HG03108 (cell line): Measurements from ENCODE around the gene SSR4.

ENCODE experiments used
- ATAC-seq: cut with Tn5 transposase; IDR thresholded peaks from one replicate; pipeline ENCODE4 v1.9.1; 2021; ENCODE audit warnings: moderate library complexity; ENCODE audit not compliant: unreplicated experiment

Gene SSR4

GRCh38 chrX:153828308-153828707 is 33.8 kb downstream of the SSR4 start:
- no peak for ATAC-seq

GRCh38 chrX:153828723-153829548 is 34.5 kb downstream of the SSR4 start:
- ATAC-seq, result no peak

- ATAC-seq, result no peak
Measured at GRCh38 chrX:153829549-153829798, 35.0 kb downstream of the SSR4 start.

GRCh38 chrX:153829799-153830639 is 35.6 kb downstream of the SSR4 start, which contains the start of gene PDZD4:
TSS of gene PDZD4 (minus strand) at chrX:153830544. CDS start at chrX:153830298, 246 bp downstream.
- no peak for ATAC-seq

- no peak for ATAC-seq
Measured at GRCh38 chrX:153830640-153831428, 36.4 kb downstream of the SSR4 start.

GRCh38 chrX:153831429-153832150 is 37.1 kb downstream of the SSR4 start:
- ATAC-seq, result no peak

GRCh38 chrX:153832728-153833127 is 38.3 kb downstream of the SSR4 start:
- no peak for ATAC-seq

GRCh38 chrX:153836921-153837320 is 42.5 kb downstream of the SSR4 start:
- ATAC-seq, result no peak

- ATAC-seq, result no peak
Measured at GRCh38 chrX:153844509-153845082, 50.1 kb downstream of the SSR4 start.

GRCh38 chrX:153845195-153845594 is 50.7 kb downstream of the SSR4 start:
- no peak for ATAC-seq

- ATAC-seq, result no peak
Measured at GRCh38 chrX:153845842-153846241, 51.4 kb downstream of the SSR4 start.
